Colonic mucosa (tissue), 4 donors: ENCODE data around the gene LCP2. TPM values are rescaled to one million over a fixed set of nuclear protein-coding genes. Genes with fewer than 3 reads are reported as not detected.

Source experiments
- DNase-seq: peaks from one replicate; pipeline ENCODE4 v3.0.0-alpha.2; 2020
- H3K27ac ChIP-seq: fragments of 200-600 bp; one replicate; pipeline ENCODE4 v1.8.0; 2021
- H3K27me3 ChIP-seq: fragments of 200-600 bp; one replicate; pipeline ENCODE4 v1.8.0; 2021
- H3K36me3 ChIP-seq: fragments of 200-600 bp; one replicate; pipeline ENCODE4 v1.8.0; 2021
- H3K4me1 ChIP-seq: fragments of 200-600 bp; one replicate; pipeline ENCODE4 v1.8.0; 2021; ENCODE audit warnings: mild to moderate bottlenecking
- H3K4me3 ChIP-seq: fragments of 200-600 bp; one replicate; pipeline ENCODE4 v1.8.0; 2021
- H3K9ac ChIP-seq, 2 donors: one replicate each; pipeline ENCODE4 v1.7.0; 2013; ENCODE audit warnings: control low read depth in 2 of 2, low read depth in 2 of 2, low read length in 2 of 2
- H3K9me3 ChIP-seq: fragments of 200-600 bp; one replicate; pipeline ENCODE4 v1.8.0; 2021
- CTCF ChIP-seq: fragments of 200-600 bp; IDR thresholded peaks from one replicate; pipeline ENCODE4 v1.8.0; 2022; ENCODE audit warnings: antibody characterized with exemption, mild to moderate bottlenecking
- intact Hi-C: fragments of 100-400 bp; cut with DNase I; formaldehyde crosslinking; loops from one replicate; pipeline ENCODE4 v1.14.1; 2022
- total RNA-seq, 2 donors: library from RNA; stranded (reverse); fragmentation: NEBNext Ultra II Directional in 1 of 2; extraction: Animal tissue kit (Norgen Biotek cat#: 25700) in 1 of 2; gene quantifications; one replicate each; pipeline ENCODE4 v1.2.1, GENCODE V29; 2021
- donor health status: healthy.
- donor health status: DM: no; HTN: no; CAD: no.
- donor health status: DM: no; HTN: no; CAD: no.

LCP2 gene
- total RNA-seq, 2 donors from 2014 or later: 8.0 to 13.4 TPM

- Histone ChIP-seq H3K9me3 (no peaks in the 10 kb centered on the region), H3K9ac (no peak overlapping the region), H3K27me3 (no peaks in the 10 kb centered on the region), H3K27ac (no peak overlapping the region), H3K4me3 (no peak overlapping the region), H3K36me3 (no peaks in the 10 kb centered on the region), H3K4me1 (no peaks in the 10 kb centered on the region)
- TF ChIP-seq CTCF: no peak
- no peak for DNase-seq
- intact Hi-C loops: no loop called here
These were observed 93.4 kb downstream of the LCP2 start for GRCh38 chr5:170204202-170204601.

- no peak for TF ChIP-seq CTCF
- intact Hi-C loops: no loop called here
- no peaks in the 10 kb centered on the region for H3K27me3 ChIP-seq
- DNase-seq: no peak
- H3K9me3 ChIP-seq: no peaks in the 10 kb centered on the region
- H3K27ac ChIP-seq: no peak overlapping the region
- H3K9ac ChIP-seq: no peak overlapping the region
- no peaks in the 10 kb centered on the region for H3K36me3 ChIP-seq
- H3K4me1 ChIP-seq: no peaks in the 10 kb centered on the region
- H3K4me3 ChIP-seq: no peak overlapping the region
These were observed 95.5 kb downstream of the LCP2 start for GRCh38 chr5:170202117-170202516.

GRCh38 chr5:170201311-170201710 is 96.3 kb downstream of the LCP2 start:
- no peak for DNase-seq
- H3K27ac ChIP-seq: no peak overlapping the region
- TF ChIP-seq CTCF: no peak
- no peaks in the 10 kb centered on the region for H3K36me3 ChIP-seq
- H3K4me1 ChIP-seq: no peaks in the 10 kb centered on the region
- no peak overlapping the region for H3K9ac ChIP-seq
- H3K4me3 ChIP-seq: no peak overlapping the region
- no peaks in the 10 kb centered on the region for H3K9me3 ChIP-seq
- H3K27me3 ChIP-seq: no peaks in the 10 kb centered on the region
- intact Hi-C loops: no loop called here

GRCh38 chr5:170200876-170201275 is 96.7 kb downstream of the LCP2 start:
- intact Hi-C loops: no loop called here
- H3K9ac ChIP-seq: no peak overlapping the region
- H3K9me3 ChIP-seq: no peaks in the 10 kb centered on the region
- DNase-seq: no peak
- H3K27me3 ChIP-seq: no peaks in the 10 kb centered on the region
- no peak overlapping the region for H3K4me3 ChIP-seq
- TF ChIP-seq CTCF: no peak
- no peaks in the 10 kb centered on the region for H3K36me3 ChIP-seq
- H3K4me1 ChIP-seq: no peaks in the 10 kb centered on the region
- H3K27ac ChIP-seq: no peak overlapping the region

Other genes starting within 250 kb of the LCP2 start
- gene FOXI1, start 191.9 kb downstream of the LCP2 start, total RNA-seq: under 1 TPM in 1 of 2 donors, not detected in 1; 0.16 TPM
- not detected for gene C5orf58, start 64.8 kb downstream of the LCP2 start, total RNA-seq
- gene KCNMB1, start 91.6 kb upstream of the LCP2 start, total RNA-seq: 1 to 10 TPM in 1 of 2 donors, under 1 TPM in 1; 0.42 to 6.9 TPM
- under 1 TPM; 0.24 to 0.25 TPM for gene KCNIP1, start 206.2 kb upstream of the LCP2 start, total RNA-seq